Activated T-cell treated with anti-CD3 and anti-CD28 coated beads for 24 hours (primary cell): Measurements from ENCODE around the gene WDR72.

Experiments
- DNase-seq: peaks from one replicate; pipeline ENCODE4 v3.0.0-alpha.2; 2020; ENCODE audit warnings: low read depth

The WDR72 gene

GRCh38 chr15:53534105-53534839, 225.2 kb downstream of the WDR72 start:
- DNase-seq, result no peak

- DNase-seq, result no peak
Observed at GRCh38 chr15:53530761-53531160, 228.7 kb downstream of the WDR72 start.

- DNase-seq, result no peak
Observed at GRCh38 chr15:53527996-53528395, 231.5 kb downstream of the WDR72 start.

GRCh38 chr15:53525894-53526293, 233.6 kb downstream of the WDR72 start:
- DNase-seq, result no peak

GRCh38 chr15:53522991-53523390, 236.5 kb downstream of the WDR72 start:
- no peak for DNase-seq

- DNase-seq, result no peak
Observed at GRCh38 chr15:53520996-53521395, 238.5 kb downstream of the WDR72 start.

GRCh38 chr15:53513431-53513830, 246.0 kb downstream of the WDR72 start:
- DNase-seq, result no peak

GRCh38 chr15:53512029-53512428, 247.4 kb downstream of the WDR72 start:
- no peak for DNase-seq

GRCh38 chr15:53511175-53511574, 248.3 kb downstream of the WDR72 start:
- no peak for DNase-seq

GRCh38 chr15:53506370-53506769, 253.1 kb downstream of the WDR72 start:
- DNase-seq, result no peak

GRCh38 chr15:53498996-53499395, 260.5 kb downstream of the WDR72 start:
- no peak for DNase-seq

- no peak for DNase-seq
Observed at GRCh38 chr15:53490341-53490740, 269.1 kb downstream of the WDR72 start.

- no peak for DNase-seq
Observed at GRCh38 chr15:53482055-53482454, 277.4 kb downstream of the WDR72 start.

GRCh38 chr15:53477981-53478766, 281.3 kb downstream of the WDR72 start:
- no peak for DNase-seq

GRCh38 chr15:53473886-53474285, 285.6 kb downstream of the WDR72 start:
- no peak for DNase-seq

GRCh38 chr15:53473435-53473834, 286.0 kb downstream of the WDR72 start:
- DNase-seq, result no peak

- DNase-seq, result no peak
Observed at GRCh38 chr15:53472883-53473282, 286.6 kb downstream of the WDR72 start.

GRCh38 chr15:53472210-53472609, 287.3 kb downstream of the WDR72 start:
- DNase-seq, result no peak

GRCh38 chr15:53470743-53471142, 288.7 kb downstream of the WDR72 start:
- DNase-seq, result no peak

- DNase-seq, result no peak
Observed at GRCh38 chr15:53469422-53469821, 290.0 kb downstream of the WDR72 start.
